BE2C (cell line): ENCODE measurements around the gene CGB7. TPM values are rescaled to one million over a fixed set of nuclear protein-coding genes. Genes with fewer than 3 reads are reported as not detected.

Experiments used
- DNase-seq: peaks from one replicate; pipeline ENCODE4 v3.0.0-alpha.2; 2020
- H3K27me3 ChIP-seq: fragments of 250-450 bp; sonication (Bioruptor Pico); 2 replicates; pipeline ENCODE4 v1.5.1; 2020; ENCODE audit warnings: mild to moderate bottlenecking
- H3K36me3 ChIP-seq: fragments of 250-450 bp; sonication (Bioruptor Pico); 2 replicates; pipeline ENCODE4 v1.5.1; 2020; ENCODE audit warnings: mild to moderate bottlenecking
- H3K4me1 ChIP-seq: fragments of 250-450 bp; sonication (Bioruptor Pico); 2 replicates; pipeline ENCODE4 v1.5.1; 2020
- H3K4me3 ChIP-seq: 2 replicates; pipeline ENCODE4 v1.5.1; 2011; ENCODE audit warnings: low read depth, low read length
- H3K9me3 ChIP-seq: fragments of 250-450 bp; sonication (Bioruptor Pico); 2 replicates; pipeline ENCODE4 v1.5.1; 2020
- polyA plus RNA-seq: library from polyadenylated mRNA; unstranded; fragments of >200 nt; gene quantifications from one replicate; pipeline ENCODE4 v1.2.1, GENCODE V29; 2012; ENCODE audit warnings: low read depth, missing spikeins; ENCODE audit not compliant: insufficient read length, insufficient read depth
- TF ChIP-seq, protein P1 (sequence below): IDR thresholded peaks from 2 replicates; pipeline ENCODE4 v1.5.1; 2012; ENCODE audit warnings: mild to moderate bottlenecking, low read depth, low read length

CGB7 gene
- not detected for polyA plus RNA-seq

- peaks cover 12% of the 10 kb centered on the region for H3K4me1 ChIP-seq
- TF ChIP-seq, protein P1, sequence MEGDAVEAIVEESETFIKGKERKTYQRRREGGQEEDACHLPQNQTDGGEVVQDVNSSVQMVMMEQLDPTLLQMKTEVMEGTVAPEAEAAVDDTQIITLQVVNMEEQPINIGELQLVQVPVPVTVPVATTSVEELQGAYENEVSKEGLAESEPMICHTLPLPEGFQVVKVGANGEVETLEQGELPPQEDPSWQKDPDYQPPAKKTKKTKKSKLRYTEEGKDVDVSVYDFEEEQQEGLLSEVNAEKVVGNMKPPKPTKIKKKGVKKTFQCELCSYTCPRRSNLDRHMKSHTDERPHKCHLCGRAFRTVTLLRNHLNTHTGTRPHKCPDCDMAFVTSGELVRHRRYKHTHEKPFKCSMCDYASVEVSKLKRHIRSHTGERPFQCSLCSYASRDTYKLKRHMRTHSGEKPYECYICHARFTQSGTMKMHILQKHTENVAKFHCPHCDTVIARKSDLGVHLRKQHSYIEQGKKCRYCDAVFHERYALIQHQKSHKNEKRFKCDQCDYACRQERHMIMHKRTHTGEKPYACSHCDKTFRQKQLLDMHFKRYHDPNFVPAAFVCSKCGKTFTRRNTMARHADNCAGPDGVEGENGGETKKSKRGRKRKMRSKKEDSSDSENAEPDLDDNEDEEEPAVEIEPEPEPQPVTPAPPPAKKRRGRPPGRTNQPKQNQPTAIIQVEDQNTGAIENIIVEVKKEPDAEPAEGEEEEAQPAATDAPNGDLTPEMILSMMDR: no peak
- no peaks in the 10 kb centered on the region for H3K9me3 ChIP-seq
- peak within 1 kb of the TSS; percentile 55 for H3K4me3 ChIP-seq
- H3K36me3 ChIP-seq: no peaks in the 10 kb centered on the region
- peak; percentile 77 for DNase-seq
- peaks cover 16% of the 10 kb centered on the region for H3K27me3 ChIP-seq
Observed at GRCh38 chr19:49057636-49058234, at the start of gene CGB7. Gene CGB7, minus strand, starts transcription at chr19:49057749. Its CDS starts 2,374 bp downstream, at chr19:49055375.

DNA sequence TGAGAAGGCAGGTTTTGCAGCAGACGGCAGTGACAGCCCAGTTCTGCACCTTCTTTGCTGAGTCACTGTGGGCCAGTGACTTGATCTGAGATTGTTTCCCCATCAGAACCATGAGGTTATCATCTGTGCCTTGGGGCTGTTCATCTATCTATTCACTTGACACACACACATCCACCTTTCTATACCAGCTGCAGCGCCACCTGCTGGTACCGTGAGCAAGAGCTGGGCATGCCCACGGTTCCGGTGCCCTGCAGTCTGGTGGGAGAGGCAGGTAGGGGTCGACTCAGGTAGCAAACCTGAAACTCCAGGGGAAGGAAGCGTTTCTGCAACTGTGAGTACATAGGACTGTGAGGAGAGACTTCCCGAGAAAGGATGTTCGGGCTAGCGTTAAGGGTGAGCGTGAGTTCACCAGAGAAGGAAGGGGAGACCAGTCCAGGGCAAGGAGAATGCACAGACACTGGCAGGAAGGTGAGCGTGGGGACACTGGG is 49.1 kb upstream of the CGB7 start:
- TF ChIP-seq, protein P1: peak; percentile 94
- Histone ChIP-seq H3K4me1 (peaks cover 20% of the 10 kb centered on the region), H3K36me3 (peaks cover 83% of the 10 kb centered on the region), H3K9me3 (no peaks in the 10 kb centered on the region), H3K4me3 (no peak overlapping the region), H3K27me3 (no peaks in the 10 kb centered on the region)
- peak; percentile 83 for DNase-seq

DNA sequence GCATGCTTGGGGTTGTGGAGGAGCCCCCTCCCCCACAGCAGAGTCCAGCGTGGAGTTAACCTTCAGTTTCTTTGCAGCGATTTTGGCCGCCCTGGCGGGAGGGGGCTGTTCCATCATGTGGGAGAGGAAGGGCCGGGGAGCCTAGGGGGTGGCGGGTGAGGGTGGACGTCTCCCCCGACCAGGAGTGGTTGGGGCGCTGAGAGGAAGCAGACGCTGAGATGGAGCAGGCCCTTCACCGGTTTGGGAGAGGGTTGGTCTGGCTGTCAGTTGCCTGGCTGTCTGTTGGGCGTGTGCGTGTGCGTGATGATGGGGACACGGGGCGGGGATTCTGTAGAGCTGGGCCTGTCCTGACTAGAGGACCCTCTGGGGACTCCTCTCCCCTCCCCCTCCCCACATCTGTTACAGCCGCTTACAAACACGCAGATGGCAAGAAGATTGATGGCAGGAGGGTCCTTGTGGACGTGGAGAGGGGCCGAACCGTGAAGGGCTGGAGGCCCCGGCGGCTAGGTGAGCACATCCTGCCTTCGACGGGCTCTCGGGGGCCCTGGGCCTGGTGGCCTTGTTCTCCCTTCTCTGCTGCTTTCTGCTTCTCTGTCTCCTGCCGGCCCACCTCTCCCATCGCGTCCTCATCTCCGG is 46.8 kb upstream of the CGB7 start:
- peaks cover 92% of the 10 kb centered on the region for H3K36me3 ChIP-seq
- no peaks in the 10 kb centered on the region for H3K9me3 ChIP-seq
- peaks cover 20% of the 10 kb centered on the region for H3K4me1 ChIP-seq
- H3K27me3 ChIP-seq: no peaks in the 10 kb centered on the region
- no peak overlapping the region for H3K4me3 ChIP-seq
- TF ChIP-seq, protein P1: no peak
- peak; percentile 75 for DNase-seq

DNA sequence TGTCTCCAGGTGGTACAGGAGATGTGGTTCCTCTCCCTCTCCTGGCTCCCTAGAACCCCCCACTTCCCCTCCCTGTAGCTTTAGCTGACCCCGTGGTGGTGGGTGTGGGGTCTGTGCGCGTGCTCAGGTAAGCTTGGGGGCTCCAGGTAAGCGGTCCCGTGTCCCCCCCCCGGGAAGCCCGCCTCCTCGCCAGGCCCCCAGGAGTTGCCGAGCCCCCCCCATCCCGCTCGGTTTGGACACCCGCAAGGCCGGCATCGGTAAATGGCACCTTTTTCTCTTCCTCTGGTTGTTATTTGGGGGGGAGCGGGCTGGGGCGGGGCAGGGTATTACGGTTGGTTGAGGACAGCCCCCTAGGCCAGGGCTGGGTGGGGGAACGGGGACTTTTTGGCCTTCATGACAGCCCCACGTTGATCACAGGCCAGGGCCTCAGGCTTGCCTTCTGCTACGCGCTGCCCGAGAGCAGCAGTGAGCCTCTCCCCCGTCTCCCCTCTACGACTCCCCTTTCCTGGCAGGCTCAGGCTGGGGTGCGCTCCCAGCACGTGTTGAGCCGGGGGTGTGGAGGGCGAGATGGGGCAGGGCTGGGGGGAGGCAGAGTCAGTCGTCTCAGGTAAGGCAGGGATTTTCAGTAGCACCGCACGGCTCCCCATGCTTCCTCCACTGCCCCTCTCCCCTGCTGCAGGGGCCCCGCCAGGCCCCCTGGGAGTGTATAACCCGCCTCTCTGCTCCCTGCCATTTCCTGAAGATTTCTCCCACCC is 46.0 kb upstream of the CGB7 start:
- DNase-seq: no peak

DNA sequence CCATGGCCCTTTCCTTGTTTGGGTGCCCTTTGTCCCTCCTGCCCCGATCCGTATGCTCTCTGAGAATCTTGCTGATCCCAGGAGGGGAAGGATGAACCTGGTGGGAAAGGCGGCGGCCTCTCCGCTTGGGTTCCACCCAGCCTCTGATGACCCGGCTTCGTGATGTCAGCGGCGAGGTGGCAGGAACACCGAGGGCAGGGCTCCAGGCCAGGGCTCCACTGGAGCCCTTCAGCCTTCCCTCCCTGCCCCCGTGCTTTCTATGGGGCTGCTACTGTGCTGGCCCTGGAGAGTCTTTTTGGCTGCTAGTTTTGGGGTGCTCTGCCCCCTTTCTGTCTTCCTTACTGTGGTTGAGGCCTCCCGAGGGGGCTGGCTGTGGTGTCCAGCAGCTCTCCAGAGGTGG is 44.8 kb upstream of the CGB7 start:
- H3K4me1 ChIP-seq: peaks cover 20% of the 10 kb centered on the region
- H3K4me3 ChIP-seq: no peak overlapping the region
- peaks cover 90% of the 10 kb centered on the region for H3K36me3 ChIP-seq
- H3K9me3 ChIP-seq: no peaks in the 10 kb centered on the region
- H3K27me3 ChIP-seq: no peaks in the 10 kb centered on the region
- TF ChIP-seq, protein P1: no peak
- DNase-seq: no peak

More for the DNA sequence above, 46.0 kb upstream of the CGB7 start:
- H3K27me3 ChIP-seq: no peaks in the 10 kb centered on the region
- H3K9me3 ChIP-seq: no peaks in the 10 kb centered on the region
- H3K36me3 ChIP-seq: peaks cover 92% of the 10 kb centered on the region
- H3K4me1 ChIP-seq: peaks cover 20% of the 10 kb centered on the region
- H3K4me3 ChIP-seq: no peak overlapping the region
- TF ChIP-seq, protein P1: no peak

DNA sequence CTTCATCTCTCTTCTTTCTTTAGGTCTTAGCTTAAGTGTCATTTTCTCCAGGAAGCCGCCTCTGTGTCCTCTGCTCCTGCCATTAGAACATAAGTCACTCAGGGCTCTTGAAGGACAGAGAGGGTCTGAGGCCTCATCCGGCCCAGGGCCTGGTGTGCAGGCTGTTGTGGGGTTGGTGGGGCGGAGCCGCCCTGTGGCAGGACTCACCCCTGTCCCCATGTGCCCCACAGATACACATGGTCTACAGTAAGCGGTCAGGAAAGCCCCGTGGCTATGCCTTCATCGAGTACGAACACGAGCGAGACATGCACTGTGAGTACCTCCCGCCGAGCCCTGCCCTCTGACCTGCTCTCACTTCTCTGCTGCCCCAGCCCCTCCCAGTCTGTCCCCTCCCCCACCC is 43.6 kb upstream of the CGB7 start:
- peaks cover 16% of the 10 kb centered on the region for H3K4me1 ChIP-seq
- no peak for DNase-seq
- H3K4me3 ChIP-seq: no peak overlapping the region
- H3K27me3 ChIP-seq: no peaks in the 10 kb centered on the region
- TF ChIP-seq, protein P1: no peak
- no peaks in the 10 kb centered on the region for H3K9me3 ChIP-seq
- peaks cover 90% of the 10 kb centered on the region for H3K36me3 ChIP-seq
